ENCODE results near the gene PLXNB2.

DNA sequence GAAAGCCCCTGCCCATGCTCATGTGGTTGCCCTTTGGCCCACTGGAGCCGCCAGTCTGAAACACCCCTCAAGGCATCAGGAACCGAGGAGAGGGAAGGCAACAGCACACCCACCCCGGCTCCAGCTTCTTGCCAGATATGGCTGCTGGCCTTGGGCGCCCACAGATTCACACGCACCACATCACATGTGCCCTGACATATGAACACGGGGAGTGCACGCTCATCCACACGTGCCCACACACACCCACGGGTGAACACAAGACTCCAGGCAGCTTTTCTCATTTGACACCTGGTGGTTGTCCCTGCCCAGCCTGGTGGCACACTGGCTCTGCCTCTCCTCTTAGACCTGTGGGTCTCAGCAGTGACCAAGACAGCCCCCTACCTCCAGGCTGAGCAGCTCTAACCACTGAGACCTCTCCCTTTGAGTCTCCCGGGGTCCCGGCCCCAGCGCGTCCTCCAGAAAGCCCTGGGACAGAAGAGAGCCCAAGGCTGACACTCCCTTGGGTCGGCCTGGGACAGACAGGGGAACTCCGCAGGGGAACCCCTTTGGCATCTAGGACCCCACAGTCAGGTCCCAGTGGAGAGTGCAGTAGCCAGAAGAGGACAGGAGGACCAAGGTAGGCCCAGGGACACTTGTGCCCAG, 43.2 kb downstream of the PLXNB2 start:
- no peak for TF ChIP-seq EZH2 (IDR thresholded peaks at IDR 0.05; ENCODE audit: borderline replicate concordance, low read depth, low read length, severe bottlenecking)
- TF ChIP-seq, protein P1, sequence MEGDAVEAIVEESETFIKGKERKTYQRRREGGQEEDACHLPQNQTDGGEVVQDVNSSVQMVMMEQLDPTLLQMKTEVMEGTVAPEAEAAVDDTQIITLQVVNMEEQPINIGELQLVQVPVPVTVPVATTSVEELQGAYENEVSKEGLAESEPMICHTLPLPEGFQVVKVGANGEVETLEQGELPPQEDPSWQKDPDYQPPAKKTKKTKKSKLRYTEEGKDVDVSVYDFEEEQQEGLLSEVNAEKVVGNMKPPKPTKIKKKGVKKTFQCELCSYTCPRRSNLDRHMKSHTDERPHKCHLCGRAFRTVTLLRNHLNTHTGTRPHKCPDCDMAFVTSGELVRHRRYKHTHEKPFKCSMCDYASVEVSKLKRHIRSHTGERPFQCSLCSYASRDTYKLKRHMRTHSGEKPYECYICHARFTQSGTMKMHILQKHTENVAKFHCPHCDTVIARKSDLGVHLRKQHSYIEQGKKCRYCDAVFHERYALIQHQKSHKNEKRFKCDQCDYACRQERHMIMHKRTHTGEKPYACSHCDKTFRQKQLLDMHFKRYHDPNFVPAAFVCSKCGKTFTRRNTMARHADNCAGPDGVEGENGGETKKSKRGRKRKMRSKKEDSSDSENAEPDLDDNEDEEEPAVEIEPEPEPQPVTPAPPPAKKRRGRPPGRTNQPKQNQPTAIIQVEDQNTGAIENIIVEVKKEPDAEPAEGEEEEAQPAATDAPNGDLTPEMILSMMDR (IDR thresholded peaks at IDR 0.05; ENCODE audit: borderline replicate concordance, extremely low read depth, low read length, poor library complexity, severe bottlenecking): no peak

Data from DND-41 (cell line).